Psoas muscle (tissue), 8 donors: ENCODE results near the gene LYRM1. TPM values are rescaled to one million over a fixed set of nuclear protein-coding genes. Genes with fewer than 3 reads are reported as not detected.
A peak's percentile ranks its signal among the peaks of the same experiment; 100 is the strongest.
"Not testable (repeated sequence)": the region's sequence is repeated elsewhere in the genome, so short reads cannot be mapped to it uniquely, and the experiment has no call there.

ENCODE experiments used
- ATAC-seq, 4 donors: fragments of 200-7000 bp; cut with Tn5 transposase; one replicate each; pipeline ENCODE4 v1.9.1; 2020; ENCODE audit warnings: moderate library complexity in 3 of 4, mild to moderate bottlenecking in 2 of 4
- DNase-seq, 2 donors: peaks; one replicate each; pipeline ENCODE4 v3.0.0-alpha.2; 2020
- H3K27ac ChIP-seq: fragments of 200-600 bp; one replicate; pipeline ENCODE4 v1.8.0; 2022
- H3K27me3 ChIP-seq, 3 donors: fragments of 200-600 bp in 1 of 3; one replicate each; pipeline versions ENCODE4 v1.6.1 to v1.8.0; 2013 to 2022; ENCODE audit warnings: low read length in 2 of 3, mild to moderate bottlenecking in 2 of 3, moderate library complexity in 1 of 3; ENCODE audit not compliant: insufficient read depth in 3 of 3
- H3K36me3 ChIP-seq, 2 donors: fragments of 200-600 bp in 1 of 2; one replicate each; pipeline versions ENCODE4 v1.6.1 to v1.8.0; 2013 to 2022; ENCODE audit warnings: low read depth in 1 of 2, mild to moderate bottlenecking in 1 of 2, moderate library complexity in 1 of 2; ENCODE audit not compliant: insufficient read depth in 1 of 2
- H3K4me1 ChIP-seq: fragments of 200-600 bp; one replicate; pipeline ENCODE4 v1.8.0; 2022
- H3K4me3 ChIP-seq: fragments of 200-600 bp; one replicate; pipeline ENCODE4 v1.8.0; 2022; ENCODE audit warnings: mild to moderate bottlenecking
- H3K9me3 ChIP-seq: fragments of 200-600 bp; one replicate; pipeline ENCODE4 v1.8.0; 2022
- WGBS, 3 donors: extraction: QIAGEN DNeasy Blood & Tissue Kit; methylation state at CpG; one replicate each; pipeline versions ENCODE4 v1.1.6 to v1.1.7; 2013; 5-methylcytosine and 5-hydroxymethylcytosine counted together
- intact Hi-C, 2 donors: fragments of 100-400 bp; cut with DNase I; formaldehyde crosslinking; loops; one replicate each; pipeline versions ENCODE4 v1.11.0 to v1.14.2; 2022
- polyA plus RNA-seq, 3 donors: library from polyadenylated mRNA; stranded (reverse); fragments of 200-250 nt; gene quantifications; one replicate each; pipeline ENCODE4 v1.2.3, GENCODE V29; 2013
- total RNA-seq, 4 donors: library from RNA; stranded (reverse); fragmentation: NEBNext Ultra II Directional in 2 of 4; extraction: Animal tissue kit (Norgen Biotek cat#: 25700) in 2 of 4; gene quantifications; one replicate each; pipeline versions ENCODE4 v1.2.1 to v1.2.4, GENCODE V29; 2021 to 2023
- TF ChIP-seq, protein P1 (sequence below): fragments of 200-600 bp; IDR thresholded peaks from one replicate; pipeline ENCODE4 v1.8.0; 2022; ENCODE audit warnings: antibody characterized with exemption
- donor health status: healthy with polysubstance abuse.
- donor health status: DM: no; HTN: no; CAD: no; lungs with moderate emphysema.
- donor health status: Bipolar disorder and iron deficiency.
- donor health status: healthy.
- donor health status: DM: yes; HTN: yes; CAD: no.
- donor health status: DM: no; HTN: no; CAD: no.
- donor health status: DM: no; HTN: no; CAD: no.
- donor health status: DM: yes; HTN: yes; CAD: no.

LYRM1 gene
- total and polyA plus RNA-seq, 7 donors: 27.2 to 54.0 (median 37.3) TPM

DNA sequence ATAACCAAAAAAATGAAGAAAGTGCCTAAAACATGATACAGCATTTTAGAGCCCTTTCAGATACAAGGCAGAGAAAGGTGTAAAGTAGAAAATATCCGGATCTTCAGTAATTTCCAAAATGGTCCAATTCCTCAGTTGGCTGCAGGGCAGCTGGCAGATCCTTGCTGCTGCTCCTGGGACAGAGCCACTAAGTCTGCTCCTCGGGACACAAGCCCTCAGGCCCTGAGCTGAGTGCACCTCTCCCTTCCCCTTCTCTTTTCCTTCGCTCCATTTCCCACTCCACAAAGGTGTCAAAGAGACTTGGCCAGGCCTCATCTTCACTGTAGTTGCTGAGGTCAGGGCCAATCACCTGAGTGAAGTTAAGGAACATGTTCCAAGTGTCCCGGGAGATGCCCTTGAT lies 40.9 kb upstream of the LYRM1 start:
- TF ChIP-seq, protein P1, sequence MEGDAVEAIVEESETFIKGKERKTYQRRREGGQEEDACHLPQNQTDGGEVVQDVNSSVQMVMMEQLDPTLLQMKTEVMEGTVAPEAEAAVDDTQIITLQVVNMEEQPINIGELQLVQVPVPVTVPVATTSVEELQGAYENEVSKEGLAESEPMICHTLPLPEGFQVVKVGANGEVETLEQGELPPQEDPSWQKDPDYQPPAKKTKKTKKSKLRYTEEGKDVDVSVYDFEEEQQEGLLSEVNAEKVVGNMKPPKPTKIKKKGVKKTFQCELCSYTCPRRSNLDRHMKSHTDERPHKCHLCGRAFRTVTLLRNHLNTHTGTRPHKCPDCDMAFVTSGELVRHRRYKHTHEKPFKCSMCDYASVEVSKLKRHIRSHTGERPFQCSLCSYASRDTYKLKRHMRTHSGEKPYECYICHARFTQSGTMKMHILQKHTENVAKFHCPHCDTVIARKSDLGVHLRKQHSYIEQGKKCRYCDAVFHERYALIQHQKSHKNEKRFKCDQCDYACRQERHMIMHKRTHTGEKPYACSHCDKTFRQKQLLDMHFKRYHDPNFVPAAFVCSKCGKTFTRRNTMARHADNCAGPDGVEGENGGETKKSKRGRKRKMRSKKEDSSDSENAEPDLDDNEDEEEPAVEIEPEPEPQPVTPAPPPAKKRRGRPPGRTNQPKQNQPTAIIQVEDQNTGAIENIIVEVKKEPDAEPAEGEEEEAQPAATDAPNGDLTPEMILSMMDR: no peak
- Histone ChIP-seq H3K4me3 (no peak overlapping the region), H3K4me1 (peaks cover 14% of the 10 kb centered on the region), H3K36me3 (peaks cover 7 to 27% of the 10 kb centered on the region in 2 donors), H3K27me3 (no peaks in the 10 kb centered on the region), H3K27ac (no peak overlapping the region), H3K9me3 (no peaks in the 10 kb centered on the region)
- intact Hi-C loops: loop anchor here in 1 of 2 donors (10.0 kb wide), 1 partner anchor 145 kb away; no protein-coding TSS in a partner anchor
- 28 to 43% (median 36%) methylated on average over 4 of the region's 4 CpGs for WGBS, 3 donors
- no peak for DNase-seq
- ATAC-seq: peak in 3 of 4 donors; percentile 32 to 63 (median 45)

GRCh38 chr16:20860361-20860760 lies 40.2 kb upstream of the LYRM1 start:
- H3K27ac ChIP-seq: no peak overlapping the region
- no peak for DNase-seq

GRCh38 chr16:20860995-20861394 lies 39.6 kb upstream of the LYRM1 start:
- H3K27ac ChIP-seq, ATAC-seq, DNase-seq, H3K4me3 ChIP-seq, H3K27me3 ChIP-seq, H3K9me3 ChIP-seq, intact Hi-C loops: not testable (repeated sequence)
- WGBS, 3 donors: 73 to 82% (median 81%) methylated on average over 4 of the region's 4 CpGs
- H3K36me3 ChIP-seq: peaks cover 4 to 20% of the 10 kb centered on the region in 2 donors
- H3K4me1 ChIP-seq: peaks cover 19% of the 10 kb centered on the region

More at GRCh38 chr16:20860361-20860760, 40.2 kb upstream of the LYRM1 start:
- H3K36me3 ChIP-seq: peaks cover 7 to 23% of the 10 kb centered on the region in 2 donors
- peaks cover 14% of the 10 kb centered on the region for H3K4me1 ChIP-seq
- 68 to 83% (median 75%) methylated on average over 4 of the region's 4 CpGs for WGBS, 3 donors
- TF ChIP-seq, protein P1: no peak
- H3K27me3 ChIP-seq: no peaks in the 10 kb centered on the region
- H3K4me3 ChIP-seq: no peak overlapping the region
- intact Hi-C loops: no loop called here
- ATAC-seq: no peak
- H3K9me3 ChIP-seq: no peaks in the 10 kb centered on the region

GRCh38 chr16:20862162-20862960 lies 38.2 kb upstream of the LYRM1 start:
- intact Hi-C loops: no loop called here
- WGBS, 3 donors: 90 to 93% (median 91%) methylated on average over 21 of the region's 21 CpGs
- peaks cover 4 to 20% of the 10 kb centered on the region in 2 donors for H3K36me3 ChIP-seq
- no peak for DNase-seq
- H3K27me3 ChIP-seq: no peaks in the 10 kb centered on the region
- TF ChIP-seq, protein P1: no peak
- no peak overlapping the region for H3K4me3 ChIP-seq
- H3K9me3 ChIP-seq: no peaks in the 10 kb centered on the region
- no peak overlapping the region for H3K27ac ChIP-seq
- no peak for ATAC-seq
- H3K4me1 ChIP-seq: peaks cover 33% of the 10 kb centered on the region

- WGBS, 3 donors: 93 to 97% (median 96%) methylated on average over 6 of the region's 6 CpGs
- intact Hi-C loops: not testable (repeated sequence)
Observed at GRCh38 chr16:20864376-20864775, 36.2 kb upstream of the LYRM1 start.

More at GRCh38 chr16:20864376-20864775, 36.2 kb upstream of the LYRM1 start:
- H3K36me3 ChIP-seq: peaks cover 4 to 20% of the 10 kb centered on the region in 2 donors
- H3K27me3 ChIP-seq, DNase-seq, H3K27ac ChIP-seq, ATAC-seq, H3K4me3 ChIP-seq, H3K9me3 ChIP-seq: not testable (repeated sequence)
- H3K4me1 ChIP-seq: peaks cover 47% of the 10 kb centered on the region
